Endothelial cell of umbilical vein (primary cell): ENCODE data around the gene NDUFA7.

ENCODE experiments used
- POLR2A ChIP-seq: IDR thresholded peaks from 2 replicates; pipeline ENCODE4 v1.6.1; 2012; ENCODE audit warnings: low read depth, mild to moderate bottlenecking, control low read depth, low read length
- POLR2AphosphoS5 ChIP-seq: IDR thresholded peaks from 2 replicates; pipeline ENCODE4 v1.6.1; 2012; ENCODE audit warnings: low read depth, mild to moderate bottlenecking, control low read depth, low read length, moderate library complexity; ENCODE audit not compliant: insufficient read depth
- TF ChIP-seq, protein P1 (sequence below), 2 donors: IDR thresholded peaks; 1 replicate in 1 of 2; 2 replicates in 1 of 2; pipeline ENCODE4 v1.5.1; 2011; ENCODE audit warnings: low read length in 2 of 2, mild to moderate bottlenecking in 2 of 2, moderate library complexity in 2 of 2, control low read depth in 1 of 2, inconsistent platforms in 1 of 2, low read depth in 1 of 2; ENCODE audit not compliant: insufficient read depth in 1 of 2; ENCODE audit errors: extremely low read depth in 1 of 2

DNA sequence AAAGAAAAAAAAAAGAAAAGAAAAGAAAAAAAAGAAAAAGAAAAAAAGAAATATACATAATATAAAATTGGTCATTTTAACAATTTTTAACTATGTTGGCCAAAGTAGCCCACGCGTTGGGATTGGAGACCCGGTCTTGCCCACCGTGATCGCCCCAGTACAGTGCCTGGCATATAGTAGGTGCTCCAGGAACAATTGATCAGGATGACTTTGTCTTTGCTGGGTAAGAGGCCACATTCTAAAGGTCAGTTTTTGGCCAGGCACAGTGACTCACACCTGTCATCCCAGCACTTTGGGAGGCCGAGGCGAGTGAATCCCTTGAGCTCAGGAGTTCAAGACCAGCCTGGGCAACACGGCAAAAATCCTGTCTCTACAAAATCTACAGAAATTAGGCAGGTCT, 39.0 kb upstream of the NDUFA7 start:
- TF ChIP-seq, protein P1, sequence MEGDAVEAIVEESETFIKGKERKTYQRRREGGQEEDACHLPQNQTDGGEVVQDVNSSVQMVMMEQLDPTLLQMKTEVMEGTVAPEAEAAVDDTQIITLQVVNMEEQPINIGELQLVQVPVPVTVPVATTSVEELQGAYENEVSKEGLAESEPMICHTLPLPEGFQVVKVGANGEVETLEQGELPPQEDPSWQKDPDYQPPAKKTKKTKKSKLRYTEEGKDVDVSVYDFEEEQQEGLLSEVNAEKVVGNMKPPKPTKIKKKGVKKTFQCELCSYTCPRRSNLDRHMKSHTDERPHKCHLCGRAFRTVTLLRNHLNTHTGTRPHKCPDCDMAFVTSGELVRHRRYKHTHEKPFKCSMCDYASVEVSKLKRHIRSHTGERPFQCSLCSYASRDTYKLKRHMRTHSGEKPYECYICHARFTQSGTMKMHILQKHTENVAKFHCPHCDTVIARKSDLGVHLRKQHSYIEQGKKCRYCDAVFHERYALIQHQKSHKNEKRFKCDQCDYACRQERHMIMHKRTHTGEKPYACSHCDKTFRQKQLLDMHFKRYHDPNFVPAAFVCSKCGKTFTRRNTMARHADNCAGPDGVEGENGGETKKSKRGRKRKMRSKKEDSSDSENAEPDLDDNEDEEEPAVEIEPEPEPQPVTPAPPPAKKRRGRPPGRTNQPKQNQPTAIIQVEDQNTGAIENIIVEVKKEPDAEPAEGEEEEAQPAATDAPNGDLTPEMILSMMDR (IDR thresholded peaks at IDR 0.05; ENCODE audit: extremely low read depth in 1 of 2, insufficient read depth in 1 of 2, low read depth in 1 of 2, low read length in 2 of 2) = no peak
- TF ChIP-seq POLR2A (no peak), POLR2AphosphoS5 (no peak)
